ENCODE results near the gene GNG2.

The GNG2 gene

DNA sequence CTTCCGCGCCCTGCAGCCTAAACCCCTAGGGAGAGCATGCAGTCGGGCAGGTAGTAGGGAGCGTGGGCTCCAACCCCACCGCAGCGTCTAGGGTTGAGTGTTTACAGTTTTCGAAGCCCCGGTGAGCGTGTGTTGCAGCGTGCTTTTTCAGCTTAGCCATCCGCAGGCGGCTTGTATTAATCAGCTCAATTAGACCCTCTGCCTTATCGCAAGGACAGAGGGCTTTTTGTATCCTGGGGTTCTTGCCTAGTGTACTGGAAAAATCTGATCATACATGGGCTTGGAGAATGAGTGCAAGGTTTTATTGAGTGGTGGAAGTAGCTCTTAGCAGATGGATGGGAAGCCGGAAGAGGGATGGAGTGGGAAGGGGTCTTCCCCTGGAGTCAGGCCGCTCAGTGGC is 44.4 kb upstream of the GNG2 start:
- CTCF ChIA-PET, result interaction anchor here (0.7 to 0.9 kb wide), 2 partner anchors 10 to 14 kb away, joined by 3 read pairs; no protein-coding TSS in a partner anchor
- no peaks in the 10 kb centered on the region for H3K36me3 ChIP-seq (ENCODE audit: control insufficient read depth in 2 of 2, insufficient read depth in 1 of 2, low read length in 2 of 2)

GRCh38 chr14:51817326-51817725 is 43.1 kb upstream of the GNG2 start:
- Histone ChIP-seq H3K36me3 (ENCODE audit: control insufficient read depth in 2 of 2, insufficient read depth in 1 of 2, low read length in 2 of 2) (no peaks in the 10 kb centered on the region), H3K4me1 (ENCODE audit: control insufficient read depth, insufficient read depth, low read length) (no peaks in the 10 kb centered on the region), H3K9me3 (ENCODE audit: control insufficient read depth, insufficient read depth, low read depth, low read length) (no peaks in the 10 kb centered on the region), H3K4me3 (ENCODE audit: low read depth, low read length) (no peak overlapping the region), H3K27ac (ENCODE audit: extremely low read depth, low read depth, low read length) (no peak overlapping the region)
- CTCF ChIA-PET, result interaction anchor here (0.6 to 1.0 kb wide), 2 partner anchors 37 to 161 kb away, joined by 3 read pairs; no protein-coding TSS in a partner anchor
- TF ChIP-seq ZNF639 (tag by site-specific recombination; IDR thresholded peaks at IDR 0.05), result no peak
- no peak for TF ChIP-seq CTCF (tag by site-specific recombination; IDR thresholded peaks at IDR 0.05)
- no peak for TF ChIP-seq HOXC10 (CRISPR knock-in tag; IDR thresholded peaks at IDR 0.05)
- TF ChIP-seq ZNF26 (tag by site-specific recombination; IDR thresholded peaks at IDR 0.05), result no peak
- no peak for TF ChIP-seq ZNF16 (tag by site-specific recombination; IDR thresholded peaks at IDR 0.05; ENCODE audit: low read depth)
- POLR2A ChIA-PET, result interaction anchor here (0.6 kb wide), 1 partner anchor 358 kb away, joined by 5 read pairs; no protein-coding TSS in a partner anchor

More for the DNA sequence above, 44.4 kb upstream of the GNG2 start:
- Histone ChIP-seq H3K4me3 (ENCODE audit: low read depth, low read length) (no peak overlapping the region), H3K4me1 (ENCODE audit: control insufficient read depth, insufficient read depth, low read length) (no peaks in the 10 kb centered on the region), H3K27ac (ENCODE audit: extremely low read depth, low read depth, low read length) (no peak overlapping the region), H3K9me3 (ENCODE audit: control insufficient read depth, insufficient read depth, low read depth, low read length) (no peaks in the 10 kb centered on the region)
- no peak for TF ChIP-seq ZNF146 (tag by site-specific recombination; IDR thresholded peaks at IDR 0.05)
- TF ChIP-seq ZBTB8A (tag by site-specific recombination; IDR thresholded peaks at IDR 0.05), result no peak
- no peak for TF ChIP-seq PRDM6 (tag by site-specific recombination; IDR thresholded peaks at IDR 0.05)
- no peak for TF ChIP-seq ZNF791 (tag by site-specific recombination; IDR thresholded peaks at IDR 0.05)
- TF ChIP-seq BCL11A (tag by site-specific recombination; IDR thresholded peaks at IDR 0.05; ENCODE audit: low read depth), result no peak
- TF ChIP-seq KLF7 (tag by site-specific recombination; IDR thresholded peaks at IDR 0.05; ENCODE audit: borderline replicate concordance), result no peak
- no peak for TF ChIP-seq SCRT1 (tag by site-specific recombination; IDR thresholded peaks at IDR 0.05; ENCODE audit: borderline replicate concordance)
- TF ChIP-seq ZNF768 (tag by site-specific recombination; IDR thresholded peaks at IDR 0.05), result no peak
- no peak for TF ChIP-seq ZNF37A (tag by site-specific recombination; IDR thresholded peaks at IDR 0.05)
- TF ChIP-seq ZNF623 (tag by site-specific recombination; IDR thresholded peaks at IDR 0.05), result no peak
- TF ChIP-seq ZNF132 (tag by site-specific recombination; IDR thresholded peaks at IDR 0.05; ENCODE audit: borderline replicate concordance), result no peak
- TF ChIP-seq ZNF776 (tag by site-specific recombination; IDR thresholded peaks at IDR 0.05; ENCODE audit: borderline replicate concordance), result no peak
- no peak for TF ChIP-seq ZNF555 (tag by site-specific recombination; conservative IDR thresholded peaks at IDR 0.05)
- TF ChIP-seq, protein P1, sequence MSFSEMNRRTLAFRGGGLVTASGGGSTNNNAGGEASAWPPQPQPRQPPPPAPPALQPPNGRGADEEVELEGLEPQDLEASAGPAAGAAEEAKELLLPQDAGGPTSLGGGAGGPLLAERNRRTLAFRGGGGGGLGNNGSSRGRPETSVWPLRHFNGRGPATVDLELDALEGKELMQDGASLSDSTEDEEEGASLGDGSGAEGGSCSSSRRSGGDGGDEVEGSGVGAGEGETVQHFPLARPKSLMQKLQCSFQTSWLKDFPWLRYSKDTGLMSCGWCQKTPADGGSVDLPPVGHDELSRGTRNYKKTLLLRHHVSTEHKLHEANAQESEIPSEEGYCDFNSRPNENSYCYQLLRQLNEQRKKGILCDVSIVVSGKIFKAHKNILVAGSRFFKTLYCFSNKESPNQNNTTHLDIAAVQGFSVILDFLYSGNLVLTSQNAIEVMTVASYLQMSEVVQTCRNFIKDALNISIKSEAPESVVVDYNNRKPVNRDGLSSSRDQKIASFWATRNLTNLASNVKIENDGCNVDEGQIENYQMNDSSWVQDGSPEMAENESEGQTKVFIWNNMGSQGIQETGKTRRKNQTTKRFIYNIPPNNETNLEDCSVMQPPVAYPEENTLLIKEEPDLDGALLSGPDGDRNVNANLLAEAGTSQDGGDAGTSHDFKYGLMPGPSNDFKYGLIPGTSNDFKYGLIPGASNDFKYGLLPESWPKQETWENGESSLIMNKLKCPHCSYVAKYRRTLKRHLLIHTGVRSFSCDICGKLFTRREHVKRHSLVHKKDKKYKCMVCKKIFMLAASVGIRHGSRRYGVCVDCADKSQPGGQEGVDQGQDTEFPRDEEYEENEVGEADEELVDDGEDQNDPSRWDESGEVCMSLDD (tag by site-specific recombination; IDR thresholded peaks at IDR 0.05), result no peak
- TF ChIP-seq, protein P2, sequence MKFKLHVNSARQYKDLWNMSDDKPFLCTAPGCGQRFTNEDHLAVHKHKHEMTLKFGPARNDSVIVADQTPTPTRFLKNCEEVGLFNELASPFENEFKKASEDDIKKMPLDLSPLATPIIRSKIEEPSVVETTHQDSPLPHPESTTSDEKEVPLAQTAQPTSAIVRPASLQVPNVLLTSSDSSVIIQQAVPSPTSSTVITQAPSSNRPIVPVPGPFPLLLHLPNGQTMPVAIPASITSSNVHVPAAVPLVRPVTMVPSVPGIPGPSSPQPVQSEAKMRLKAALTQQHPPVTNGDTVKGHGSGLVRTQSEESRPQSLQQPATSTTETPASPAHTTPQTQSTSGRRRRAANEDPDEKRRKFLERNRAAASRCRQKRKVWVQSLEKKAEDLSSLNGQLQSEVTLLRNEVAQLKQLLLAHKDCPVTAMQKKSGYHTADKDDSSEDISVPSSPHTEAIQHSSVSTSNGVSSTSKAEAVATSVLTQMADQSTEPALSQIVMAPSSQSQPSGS (tag by site-specific recombination; IDR thresholded peaks at IDR 0.05; ENCODE audit: low read depth), result no peak
- POLR2A ChIA-PET, result no interaction called here
